Femur (tissue), 1 donor: ENCODE results near the gene YAF2.

Experiments used
- DNase-seq: peaks from one replicate; pipeline ENCODE4 v3.0.0-alpha.2; 2017

Gene YAF2

GRCh38 chr12:42238240-42239140 lies at the start of gene YAF2:
Gene YAF2 (minus strand): TSS chr12:42238248. CDS start chr12:42238180, 68 bp downstream.
- peak; percentile 93 for DNase-seq

- DNase-seq, result no peak
These were observed 48.7 kb upstream of the YAF2 start for GRCh38 chr12:42286741-42287140.

- no peak for DNase-seq
These were observed 47.4 kb upstream of the YAF2 start for GRCh38 chr12:42285431-42285830.

GRCh38 chr12:42284876-42285275 lies 46.8 kb upstream of the YAF2 start:
- DNase-seq, result no peak

GRCh38 chr12:42284157-42284556 lies 46.1 kb upstream of the YAF2 start:
- DNase-seq, result no peak

GRCh38 chr12:42283739-42284138 lies 45.7 kb upstream of the YAF2 start:
- no peak for DNase-seq

- no peak for DNase-seq
These were observed 44.2 kb upstream of the YAF2 start for GRCh38 chr12:42282294-42282693.

GRCh38 chr12:42281844-42282243 lies 43.8 kb upstream of the YAF2 start:
- DNase-seq, result no peak

GRCh38 chr12:42281278-42281677 lies 43.2 kb upstream of the YAF2 start:
- DNase-seq, result no peak

- DNase-seq, result no peak
These were observed 40.1 kb upstream of the YAF2 start for GRCh38 chr12:42278128-42278510.

- DNase-seq, result no peak
These were observed 39.5 kb upstream of the YAF2 start for GRCh38 chr12:42277396-42278127.

- DNase-seq, result no peak
These were observed 37.5 kb upstream of the YAF2 start for GRCh38 chr12:42275499-42275898.

- no peak for DNase-seq
These were observed 35.7 kb upstream of the YAF2 start for GRCh38 chr12:42273706-42274105.

- DNase-seq, result no peak
These were observed 32.5 kb upstream of the YAF2 start for GRCh38 chr12:42270596-42270995.

- peak; percentile 22 for DNase-seq
These were observed 29.6 kb upstream of the YAF2 start for GRCh38 chr12:42267413-42268190.

- no peak for DNase-seq
These were observed 28.7 kb upstream of the YAF2 start for GRCh38 chr12:42266579-42267230.

GRCh38 chr12:42262271-42262670 lies 24.2 kb upstream of the YAF2 start:
- no peak for DNase-seq

- no peak for DNase-seq
These were observed 23.7 kb upstream of the YAF2 start for GRCh38 chr12:42261708-42262107.

GRCh38 chr12:42260518-42260917 lies 22.5 kb upstream of the YAF2 start:
- no peak for DNase-seq

- no peak for DNase-seq
These were observed 21.7 kb upstream of the YAF2 start for GRCh38 chr12:42259699-42260098.

GRCh38 chr12:42255866-42256261 lies 17.8 kb upstream of the YAF2 start:
- DNase-seq, result no peak

- DNase-seq, result no peak
These were observed 17.3 kb upstream of the YAF2 start for GRCh38 chr12:42255221-42255865.
